Measurements from ENCODE around the gene MYL3.

MYL3 gene

DNA sequence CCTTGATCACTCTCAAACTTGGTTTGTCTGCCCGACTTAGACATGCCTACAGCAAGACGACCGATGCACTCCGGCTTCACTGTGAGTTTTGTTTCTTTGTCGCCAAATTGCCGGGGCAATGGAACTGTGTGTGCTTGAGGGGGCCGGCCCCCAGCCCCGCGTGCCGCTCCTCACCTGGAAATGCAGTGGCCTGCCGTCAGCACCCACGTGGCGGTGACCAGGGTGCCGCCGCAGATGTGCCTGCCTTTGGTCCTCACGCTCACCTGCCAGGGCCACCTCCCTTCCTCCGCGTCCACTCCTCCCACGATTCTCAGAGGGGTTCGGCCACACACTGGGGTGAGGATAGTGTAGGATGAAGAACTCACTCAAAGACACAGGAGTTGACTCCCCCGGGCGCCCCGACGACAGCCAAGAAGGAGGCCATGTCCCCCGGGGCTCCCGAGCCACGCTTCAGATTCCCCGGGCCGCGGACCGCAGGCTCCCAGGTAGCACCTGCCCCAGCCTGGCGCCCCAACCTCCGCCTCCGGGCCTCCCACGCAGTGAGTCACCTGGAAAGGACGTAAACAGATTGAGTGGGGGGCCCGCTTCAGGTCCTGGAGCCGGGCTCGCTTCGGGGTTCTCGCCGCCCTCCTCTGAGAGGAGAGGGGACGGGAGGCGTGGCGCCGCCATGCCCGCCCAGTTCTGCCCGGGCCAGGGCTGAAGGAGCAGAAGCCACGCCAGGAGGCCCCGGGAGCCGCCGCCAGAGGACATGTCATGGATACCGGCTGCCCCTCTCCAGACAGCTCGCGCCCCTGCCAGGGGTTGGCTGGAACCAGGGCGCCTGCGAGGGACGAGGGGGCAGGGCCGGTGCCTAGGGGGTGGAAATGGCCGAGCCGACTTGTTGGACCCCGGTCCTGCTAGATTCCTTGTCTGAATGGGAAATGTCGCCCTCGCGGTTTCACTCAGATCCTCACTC is 29.6 kb downstream of the MYL3 start:
- Mint-ChIP-seq H3K9me3 (peaks cover 12% of the 10 kb centered on the region), H3K27ac (no peak overlapping the region), H3K4me3 (no peak overlapping the region), H3K27me3 (ENCODE audit: low read depth) (peaks cover 6% of the 10 kb centered on the region), H3K4me1 (no peaks in the 10 kb centered on the region), H3K36me3 (ENCODE audit: low read depth) (peaks cover 17% of the 10 kb centered on the region)
- TF ChIP-seq, protein P1, sequence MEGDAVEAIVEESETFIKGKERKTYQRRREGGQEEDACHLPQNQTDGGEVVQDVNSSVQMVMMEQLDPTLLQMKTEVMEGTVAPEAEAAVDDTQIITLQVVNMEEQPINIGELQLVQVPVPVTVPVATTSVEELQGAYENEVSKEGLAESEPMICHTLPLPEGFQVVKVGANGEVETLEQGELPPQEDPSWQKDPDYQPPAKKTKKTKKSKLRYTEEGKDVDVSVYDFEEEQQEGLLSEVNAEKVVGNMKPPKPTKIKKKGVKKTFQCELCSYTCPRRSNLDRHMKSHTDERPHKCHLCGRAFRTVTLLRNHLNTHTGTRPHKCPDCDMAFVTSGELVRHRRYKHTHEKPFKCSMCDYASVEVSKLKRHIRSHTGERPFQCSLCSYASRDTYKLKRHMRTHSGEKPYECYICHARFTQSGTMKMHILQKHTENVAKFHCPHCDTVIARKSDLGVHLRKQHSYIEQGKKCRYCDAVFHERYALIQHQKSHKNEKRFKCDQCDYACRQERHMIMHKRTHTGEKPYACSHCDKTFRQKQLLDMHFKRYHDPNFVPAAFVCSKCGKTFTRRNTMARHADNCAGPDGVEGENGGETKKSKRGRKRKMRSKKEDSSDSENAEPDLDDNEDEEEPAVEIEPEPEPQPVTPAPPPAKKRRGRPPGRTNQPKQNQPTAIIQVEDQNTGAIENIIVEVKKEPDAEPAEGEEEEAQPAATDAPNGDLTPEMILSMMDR (IDR thresholded peaks at IDR 0.05; ENCODE audit: unreplicated experiment in 3 of 3): no peak

DNA sequence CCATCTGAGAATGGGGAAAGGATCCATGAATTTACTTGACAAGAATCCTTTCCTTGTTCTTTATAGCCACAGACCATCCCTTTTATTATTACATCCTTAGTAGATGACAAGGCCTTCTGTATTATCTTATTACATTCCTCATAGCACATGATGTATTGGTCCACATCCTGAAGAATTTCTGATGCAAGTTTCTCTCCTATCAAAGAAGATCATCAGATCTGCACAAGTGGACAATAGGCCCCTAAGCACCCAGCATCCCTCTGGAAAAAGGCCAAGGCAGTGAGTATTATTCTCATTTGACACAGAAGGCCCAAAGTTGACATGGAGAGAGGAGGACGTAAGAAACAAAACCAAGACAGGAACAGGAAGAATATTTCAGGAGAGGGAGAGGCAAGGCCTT is 31.4 kb downstream of the MYL3 start:
- H3K27ac Mint-ChIP-seq: no peak overlapping the region
- H3K36me3 Mint-ChIP-seq (ENCODE audit: low read depth): peaks cover 3% of the 10 kb centered on the region
- no peaks in the 10 kb centered on the region for H3K4me1 Mint-ChIP-seq
- H3K9me3 Mint-ChIP-seq: no peaks in the 10 kb centered on the region
- H3K27me3 Mint-ChIP-seq (ENCODE audit: low read depth): peaks cover 6% of the 10 kb centered on the region
- H3K4me3 Mint-ChIP-seq: no peak overlapping the region
- TF ChIP-seq, protein P1 (IDR thresholded peaks at IDR 0.05; ENCODE audit: unreplicated experiment in 3 of 3): no peak

DNA sequence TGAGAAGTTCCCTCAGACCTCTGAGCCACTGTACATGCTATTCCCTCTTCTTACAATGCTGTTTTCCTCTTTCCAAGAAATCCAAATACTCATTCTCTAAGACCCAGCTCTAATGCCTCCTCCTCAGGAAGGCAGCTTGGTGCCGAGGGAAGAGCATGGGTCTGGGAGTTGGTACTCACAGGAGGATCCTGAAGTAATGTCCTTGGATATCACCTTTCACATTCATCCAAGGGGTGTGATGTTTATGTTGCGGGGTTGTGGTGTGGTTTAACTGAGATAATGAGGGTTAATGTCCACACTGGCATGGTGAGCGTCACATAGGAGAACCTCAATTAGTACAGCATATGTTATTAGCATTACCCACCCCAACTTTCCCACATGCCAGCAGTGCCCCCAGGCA is 31.9 kb downstream of the MYL3 start:
- no peaks in the 10 kb centered on the region for H3K36me3 Mint-ChIP-seq (ENCODE audit: low read depth)
- TF ChIP-seq, protein P1 (IDR thresholded peaks at IDR 0.05; ENCODE audit: unreplicated experiment in 3 of 3): no peak
- H3K4me3 Mint-ChIP-seq: no peak overlapping the region
- H3K27ac Mint-ChIP-seq: no peak overlapping the region
- no peaks in the 10 kb centered on the region for H3K4me1 Mint-ChIP-seq
- peaks cover 6% of the 10 kb centered on the region for H3K27me3 Mint-ChIP-seq (ENCODE audit: low read depth)
- no peaks in the 10 kb centered on the region for H3K9me3 Mint-ChIP-seq

DNA sequence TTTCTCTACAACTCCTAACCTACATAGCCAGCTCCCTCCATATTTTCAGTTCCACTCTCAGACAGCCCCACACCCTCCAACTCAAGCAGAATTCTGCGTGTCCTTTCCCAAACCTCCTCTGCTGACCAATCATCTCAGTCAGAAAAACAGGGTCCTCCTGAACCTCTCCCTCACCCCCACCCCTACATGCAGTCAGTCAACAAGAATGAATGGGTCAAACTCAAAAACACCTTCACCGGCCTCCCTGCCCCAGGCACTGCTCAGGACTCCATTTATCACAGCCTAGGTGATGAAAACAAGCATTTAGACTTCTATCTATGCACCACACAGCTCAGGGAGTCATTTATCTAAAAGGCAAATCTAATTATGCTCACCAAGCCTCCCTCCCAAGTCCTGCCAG is 32.4 kb downstream of the MYL3 start:
- Mint-ChIP-seq H3K36me3 (ENCODE audit: low read depth) (no peaks in the 10 kb centered on the region), H3K4me3 (no peak overlapping the region), H3K27me3 (ENCODE audit: low read depth) (peaks cover 6% of the 10 kb centered on the region), H3K9me3 (no peaks in the 10 kb centered on the region), H3K4me1 (no peaks in the 10 kb centered on the region), H3K27ac (no peak overlapping the region)
- TF ChIP-seq, protein P1 (IDR thresholded peaks at IDR 0.05; ENCODE audit: unreplicated experiment in 3 of 3): no peak

DNA sequence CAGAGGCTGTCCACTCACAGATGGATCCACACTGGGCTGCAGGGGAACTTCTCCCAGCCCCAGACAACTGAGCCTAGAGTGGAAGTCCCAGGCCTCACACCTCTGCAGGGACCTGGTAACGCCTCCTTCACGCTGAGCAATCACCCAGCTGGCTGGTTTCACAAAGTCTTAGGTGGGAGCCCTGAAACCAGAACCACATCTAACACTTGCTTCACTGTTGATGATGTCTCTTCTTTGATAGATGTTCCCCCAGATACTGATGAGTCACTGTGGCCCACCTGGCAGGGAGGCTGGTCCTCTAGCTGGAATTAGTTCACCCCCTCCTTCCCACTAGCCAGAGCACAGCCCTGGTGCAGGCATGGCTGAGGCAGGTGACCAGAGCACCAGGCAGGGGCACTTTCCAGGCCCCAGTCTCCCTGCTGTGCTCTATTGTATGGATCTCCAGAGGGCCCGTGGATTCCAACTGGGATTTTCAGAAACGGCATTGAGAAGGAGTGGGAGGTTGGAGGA is 33.5 kb downstream of the MYL3 start:
- Mint-ChIP-seq H3K27me3 (ENCODE audit: low read depth) (peaks cover 6% of the 10 kb centered on the region), H3K4me3 (no peak overlapping the region), H3K4me1 (no peaks in the 10 kb centered on the region), H3K9me3 (peaks cover 2% of the 10 kb centered on the region), H3K36me3 (ENCODE audit: low read depth) (no peaks in the 10 kb centered on the region), H3K27ac (no peak overlapping the region)
- TF ChIP-seq, protein P1 (IDR thresholded peaks at IDR 0.05; ENCODE audit: unreplicated experiment in 3 of 3): no peak
